Panc1 (cell line): ENCODE results near the gene SLC7A14. TPM values are rescaled to one million over a fixed set of nuclear protein-coding genes. Genes with fewer than 3 reads are reported as not detected.

Experiments
- ATAC-seq: fragments of 200-7000 bp; cut with Tn5 transposase; 2 replicates; pipeline ENCODE4 v1.9.1; 2020; ENCODE audit warnings: mild to moderate bottlenecking, moderate library complexity
- BruUV-seq: library from RNA; stranded (reverse); fragments of 400-500 nt; replicated peaks from 2 replicates; lab custom pipeline; 2021; lab: Mats Ljungman, UMichigan
- CTCF ChIA-PET: fragments of 300-600 bp; sonication (Branson Sonifier 250); formaldehyde crosslinking; loops from one replicate; lab custom pipeline; 2022; ENCODE audit warnings: antibody characterized with exemption; lab: Charles Lee
- POLR2A ChIA-PET: fragments of 300-600 bp; sonication (Branson Sonifier 250); formaldehyde crosslinking; loops from one replicate; lab custom pipeline; 2022; ENCODE audit warnings: antibody characterized with exemption; lab: Charles Lee
- DNase-seq: peaks from one replicate; pipeline ENCODE4 v3.0.0-alpha.2; 2010; ENCODE audit warnings: low read depth, low spot score
- H3K27ac ChIP-seq: 2 replicates; pipeline ENCODE4 v1.5.1; 2011; ENCODE audit warnings: mild to moderate bottlenecking, low read length, inconsistent platforms
- H3K27me3 ChIP-seq: fragments of 200-500 bp; sonication (Bioruptor generic); 2 replicates; pipeline ENCODE4 v1.6.0; 2014; ENCODE audit warnings: low read length, inconsistent platforms; ENCODE audit not compliant: control insufficient read depth, insufficient read depth
- H3K36me3 ChIP-seq: fragments of 200-500 bp; sonication (Bioruptor generic); 2 replicates; pipeline ENCODE4 v1.5.1; 2014; ENCODE audit warnings: inconsistent platforms, mild to moderate bottlenecking, low read length, moderate library complexity; ENCODE audit not compliant: control insufficient read depth, insufficient read depth
- H3K4me1 ChIP-seq: 2 replicates; pipeline ENCODE4 v1.5.1; 2011; ENCODE audit warnings: inconsistent platforms, mild to moderate bottlenecking, low read length, moderate library complexity; ENCODE audit not compliant: control insufficient read depth, insufficient read depth
- H3K4me3 ChIP-seq, 2 experiments: 2 replicates each; pipeline ENCODE4 v1.5.1; 2011 to 2012; ENCODE audit warnings: low read depth in 2 of 2, low read length in 2 of 2, mild to moderate bottlenecking in 2 of 2, inconsistent platforms in 1 of 2, moderate library complexity in 1 of 2
- H3K9me3 ChIP-seq: fragments of 200-500 bp; sonication (Bioruptor generic); 2 replicates; pipeline ENCODE4 v1.5.1; 2014; ENCODE audit warnings: low read depth, mild to moderate bottlenecking, inconsistent platforms, low read length, moderate library complexity; ENCODE audit not compliant: control insufficient read depth, insufficient read depth
- CTCF ChIP-seq: fragments of 450-650 bp; IDR thresholded peaks from 2 replicates; pipeline ENCODE4 v1.5.1; 2017; ENCODE audit warnings: mild to moderate bottlenecking
- POLR2AphosphoS5 ChIP-seq: IDR thresholded peaks from 2 replicates; pipeline ENCODE4 v1.6.1; 2012; ENCODE audit warnings: mild to moderate bottlenecking, low read depth, low read length, moderate library complexity
- SIN3A ChIP-seq: IDR thresholded peaks from 2 replicates; pipeline ENCODE4 v1.6.1; 2012; ENCODE audit warnings: low read depth, mild to moderate bottlenecking, low read length, moderate library complexity, borderline replicate concordance; ENCODE audit not compliant: insufficient read depth
- TCF7L2 ChIP-seq: IDR thresholded peaks from 2 replicates; pipeline ENCODE4 v1.6.1; 2011; ENCODE audit warnings: mild to moderate bottlenecking, low read depth, low read length, inconsistent platforms
- in situ Hi-C: cut with HindIII; loops from 2 replicates; pipeline ENCODE4 v1.10.0; 2016; ENCODE audit warnings: low sequenced_read_pairs, low pct_unique_long_range_greater_than_20kb
- intact Hi-C: fragments of 100-400 bp; cut with micrococcal nuclease; formaldehyde crosslinking; loops from one replicate; pipeline ENCODE4 v1.10.0; 2022; ENCODE audit not compliant: unreplicated experiment
- total RNA-seq: library from RNA; stranded (reverse); gene quantifications from one replicate; pipeline ENCODE4 v1.2.1, GENCODE V29; 2021; ENCODE audit not compliant: unreplicated experiment
- TF ChIP-seq, protein P1 (sequence below), 2 experiments: IDR thresholded peaks; 2 replicates each; pipeline ENCODE4 v1.6.1; 2011 to 2012; ENCODE audit warnings: low read depth in 2 of 2, control low read depth in 1 of 2, low read length in 1 of 2, mild to moderate bottlenecking in 1 of 2, moderate library complexity in 1 of 2; ENCODE audit not compliant: insufficient read depth in 1 of 2

The SLC7A14 gene
- total RNA-seq, 1 experiment from 2014 or later, result not detected

DNA sequence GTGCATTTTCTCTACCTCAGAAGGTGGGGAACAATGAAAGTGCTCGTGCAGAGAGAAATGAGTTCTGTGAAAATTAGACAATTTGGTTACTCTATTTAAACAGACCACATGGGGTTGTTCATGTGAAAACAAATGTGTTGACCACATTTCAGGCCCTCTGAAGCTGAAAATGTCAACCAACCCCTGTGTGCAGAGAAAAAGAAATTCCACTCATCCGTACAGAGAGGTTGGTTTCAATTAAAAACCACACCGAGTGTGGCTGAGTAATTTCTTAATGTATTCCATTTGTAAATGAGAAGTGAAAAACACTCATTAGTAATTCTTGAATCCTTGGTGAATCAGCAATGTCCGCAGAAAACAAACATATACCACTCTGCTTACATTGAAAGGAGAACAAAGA, 46.9 kb upstream of the SLC7A14 start:
- no peak overlapping the region for H3K4me3 ChIP-seq
- H3K9me3 ChIP-seq, result no peaks in the 10 kb centered on the region
- no peak for TF ChIP-seq SIN3A
- no peak for TF ChIP-seq CTCF
- TF ChIP-seq, protein P1, sequence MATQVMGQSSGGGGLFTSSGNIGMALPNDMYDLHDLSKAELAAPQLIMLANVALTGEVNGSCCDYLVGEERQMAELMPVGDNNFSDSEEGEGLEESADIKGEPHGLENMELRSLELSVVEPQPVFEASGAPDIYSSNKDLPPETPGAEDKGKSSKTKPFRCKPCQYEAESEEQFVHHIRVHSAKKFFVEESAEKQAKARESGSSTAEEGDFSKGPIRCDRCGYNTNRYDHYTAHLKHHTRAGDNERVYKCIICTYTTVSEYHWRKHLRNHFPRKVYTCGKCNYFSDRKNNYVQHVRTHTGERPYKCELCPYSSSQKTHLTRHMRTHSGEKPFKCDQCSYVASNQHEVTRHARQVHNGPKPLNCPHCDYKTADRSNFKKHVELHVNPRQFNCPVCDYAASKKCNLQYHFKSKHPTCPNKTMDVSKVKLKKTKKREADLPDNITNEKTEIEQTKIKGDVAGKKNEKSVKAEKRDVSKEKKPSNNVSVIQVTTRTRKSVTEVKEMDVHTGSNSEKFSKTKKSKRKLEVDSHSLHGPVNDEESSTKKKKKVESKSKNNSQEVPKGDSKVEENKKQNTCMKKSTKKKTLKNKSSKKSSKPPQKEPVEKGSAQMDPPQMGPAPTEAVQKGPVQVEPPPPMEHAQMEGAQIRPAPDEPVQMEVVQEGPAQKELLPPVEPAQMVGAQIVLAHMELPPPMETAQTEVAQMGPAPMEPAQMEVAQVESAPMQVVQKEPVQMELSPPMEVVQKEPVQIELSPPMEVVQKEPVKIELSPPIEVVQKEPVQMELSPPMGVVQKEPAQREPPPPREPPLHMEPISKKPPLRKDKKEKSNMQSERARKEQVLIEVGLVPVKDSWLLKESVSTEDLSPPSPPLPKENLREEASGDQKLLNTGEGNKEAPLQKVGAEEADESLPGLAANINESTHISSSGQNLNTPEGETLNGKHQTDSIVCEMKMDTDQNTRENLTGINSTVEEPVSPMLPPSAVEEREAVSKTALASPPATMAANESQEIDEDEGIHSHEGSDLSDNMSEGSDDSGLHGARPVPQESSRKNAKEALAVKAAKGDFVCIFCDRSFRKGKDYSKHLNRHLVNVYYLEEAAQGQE (IDR thresholded peaks at IDR 0.05; ENCODE audit: insufficient read depth in 1 of 2, low read depth in 2 of 2, low read length in 1 of 2), result no peak
- TF ChIP-seq TCF7L2, result no peak
- no peak for TF ChIP-seq POLR2AphosphoS5
- no TSS peak for BruUV-seq
- in situ Hi-C loops (no loop called here), intact Hi-C loops (no loop called here)
- no peaks in the 10 kb centered on the region for H3K36me3 ChIP-seq
- H3K27me3 ChIP-seq, result no peaks in the 10 kb centered on the region
- no peak for ATAC-seq
- no peak for DNase-seq
- POLR2A ChIA-PET, result no interaction called here
- no peaks in the 10 kb centered on the region for H3K4me1 ChIP-seq
- no peak overlapping the region for H3K27ac ChIP-seq
- CTCF ChIA-PET, result no interaction called here

- BruUV-seq, result no TSS peak
- Histone ChIP-seq H3K27me3 (no peaks in the 10 kb centered on the region), H3K27ac (no peak overlapping the region), H3K36me3 (no peaks in the 10 kb centered on the region), H3K4me3 (no peak overlapping the region), H3K4me1 (no peaks in the 10 kb centered on the region), H3K9me3 (no peaks in the 10 kb centered on the region)
- CTCF ChIA-PET, result no interaction called here
- TF ChIP-seq TCF7L2 (no peak), SIN3A (no peak), CTCF (no peak), POLR2AphosphoS5 (no peak)
- TF ChIP-seq, protein P1 (IDR thresholded peaks at IDR 0.05; ENCODE audit: insufficient read depth in 1 of 2, low read depth in 2 of 2, low read length in 1 of 2), result no peak
- in situ Hi-C loops, result no loop called here
- no peak for ATAC-seq
- intact Hi-C loops, result no loop called here
- POLR2A ChIA-PET, result no interaction called here
- no peak for DNase-seq
Observed at GRCh38 chr3:170631755-170632488, 46.0 kb upstream of the SLC7A14 start.
